ENCODE results near the gene ABLIM2. TPM values are rescaled to one million over a fixed set of nuclear protein-coding genes. Genes with fewer than 3 reads are reported as not detected.

ABLIM2 gene
- polyA plus RNA-seq, 3 donors = 3.2 to 12.3 (median 4.6) TPM

DNA sequence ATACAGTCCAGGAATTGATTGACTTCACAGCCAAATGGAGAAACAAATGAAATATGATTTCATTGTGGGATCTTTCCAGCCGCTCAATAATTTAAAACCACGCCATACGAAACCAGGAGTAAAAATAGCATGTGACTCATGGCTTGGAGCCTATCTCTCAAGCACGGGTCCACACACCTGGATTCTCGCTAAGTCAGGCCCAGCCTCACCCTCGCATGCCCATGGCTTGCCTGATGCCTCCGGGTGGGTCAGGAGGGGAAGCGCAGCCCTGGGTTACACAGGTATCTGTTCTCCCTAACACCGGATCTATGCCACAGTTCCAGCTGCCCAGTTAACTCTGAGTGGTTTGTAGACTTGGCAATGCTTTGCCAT, 5.6 kb upstream of the ABLIM2 start:
- no peak overlapping the region for H3K27ac ChIP-seq (ENCODE audit: low read depth, low read length)
- WGBS, 3 donors = 42 to 86% (median 82%) methylated on average over 9 of the region's 9 CpGs

DNA sequence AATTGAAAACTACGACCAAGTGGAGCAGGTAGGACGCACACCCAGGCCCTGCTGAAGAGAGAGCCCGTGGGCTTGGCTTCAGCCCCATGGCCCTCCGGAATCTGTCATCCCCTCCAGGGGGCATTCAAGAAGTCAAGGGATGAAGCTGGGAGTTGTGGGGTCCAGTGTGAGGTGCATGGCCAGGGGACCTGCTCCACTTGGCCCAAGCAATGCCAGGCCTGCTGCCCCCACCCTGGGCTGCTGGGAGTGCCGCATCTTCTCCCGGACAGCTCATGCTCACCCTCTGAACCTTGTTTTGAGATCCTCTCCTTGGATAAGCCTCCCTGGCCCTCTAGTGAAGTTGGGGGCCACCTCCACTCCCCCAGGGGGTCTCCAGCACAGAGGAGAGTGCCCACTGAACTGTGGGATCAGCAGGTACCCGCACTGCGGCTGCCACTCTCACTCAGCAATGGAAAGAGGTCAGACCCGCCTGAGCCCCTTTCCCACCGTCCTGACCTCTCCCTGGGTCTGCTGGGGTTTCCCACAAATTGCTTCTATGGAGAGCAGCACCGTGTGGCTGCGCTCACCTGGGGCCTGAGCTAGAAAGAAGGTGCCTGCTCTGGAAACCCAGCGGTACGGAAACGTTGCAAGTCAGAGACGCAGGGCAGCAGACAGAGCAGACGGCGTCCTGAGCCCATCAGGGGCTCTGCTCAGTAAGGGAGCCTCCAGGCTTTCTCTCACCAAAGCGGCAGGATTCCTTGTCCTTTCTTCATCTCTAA, 5.0 kb upstream of the ABLIM2 start:
- 73 to 88% (median 87%) methylated on average over 19 of the region's 19 CpGs for WGBS, 3 donors

DNA sequence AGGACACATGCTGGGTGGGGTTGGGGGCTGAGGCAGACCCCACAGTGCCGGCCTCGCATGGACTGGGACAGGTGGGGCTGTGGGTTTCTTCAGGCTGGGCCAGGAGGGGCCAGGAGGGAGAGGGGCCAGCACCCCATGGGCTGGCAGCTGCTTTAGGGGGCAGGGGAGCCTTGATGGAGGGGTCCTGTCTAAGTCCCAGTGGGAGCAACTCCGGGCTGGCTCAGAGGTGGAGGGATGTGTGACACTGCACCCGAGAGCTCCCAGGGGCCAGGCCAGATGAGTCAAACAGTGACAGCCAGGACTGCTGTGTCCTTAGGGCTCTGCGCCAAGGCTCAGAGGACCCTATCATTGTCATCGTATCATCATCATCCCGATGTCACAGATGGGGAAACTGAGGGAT, 4.4 kb upstream of the ABLIM2 start:
- WGBS, 3 donors = 83 to 87% (median 86%) methylated on average over 7 of the region's 7 CpGs
- H3K27ac ChIP-seq (ENCODE audit: low read depth, low read length) = no peak overlapping the region

More for the DNA sequence above, 5.0 kb upstream of the ABLIM2 start:
- no peak overlapping the region for H3K27ac ChIP-seq (ENCODE audit: low read depth, low read length)

DNA sequence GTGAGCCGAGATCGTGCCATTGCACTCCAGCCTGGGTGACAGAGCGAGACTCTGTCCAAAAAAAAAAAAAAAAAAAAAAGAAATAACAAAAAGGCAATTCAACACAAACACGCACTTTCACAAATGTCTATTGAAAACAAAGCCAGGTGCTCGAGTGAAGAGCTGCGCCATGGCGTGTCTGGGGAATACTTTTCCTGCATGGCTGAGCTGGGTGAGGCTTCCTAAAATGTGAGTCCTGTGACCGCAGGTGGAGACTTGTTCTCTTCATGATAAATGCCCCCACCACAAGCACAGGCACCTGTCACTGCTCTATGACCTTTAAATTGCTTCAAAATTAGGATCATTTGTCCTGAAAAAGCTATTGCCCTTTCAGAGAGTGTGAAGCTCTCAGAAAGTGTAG, 4.0 kb upstream of the ABLIM2 start:
- no peak overlapping the region for H3K27ac ChIP-seq (ENCODE audit: low read depth, low read length)
- WGBS, 3 donors = 85 to 94% (median 93%) methylated on average over 7 to 8 of the region's 8 CpGs

- no peak overlapping the region for H3K27ac ChIP-seq (ENCODE audit: low read depth, low read length)
- 41 to 63% (median 59%) methylated on average over 3 of the region's 3 CpGs for WGBS, 3 donors
Observed at GRCh38 chr4:8160572-8160971, 2.0 kb upstream of the ABLIM2 start.

DNA sequence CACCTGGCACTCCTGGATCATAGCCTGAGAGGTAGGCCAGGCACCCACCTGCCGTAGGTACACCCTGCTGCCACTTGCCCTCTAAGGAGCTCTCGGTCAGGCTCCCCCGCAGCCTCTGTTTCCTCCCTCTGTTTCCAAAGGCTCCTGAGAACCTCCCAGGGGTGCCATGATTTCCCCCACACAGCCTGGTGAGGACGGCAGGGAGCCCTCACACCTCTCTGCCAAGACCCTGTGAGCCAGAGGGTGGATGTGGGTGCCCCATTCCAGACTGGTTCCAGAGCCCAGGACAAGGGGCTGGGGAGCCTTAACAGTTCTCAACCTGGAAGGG, 1.6 kb upstream of the ABLIM2 start:
- WGBS, 3 donors = 52 to 94% (median 89%) methylated on average over 4 of the region's 4 CpGs

DNA sequence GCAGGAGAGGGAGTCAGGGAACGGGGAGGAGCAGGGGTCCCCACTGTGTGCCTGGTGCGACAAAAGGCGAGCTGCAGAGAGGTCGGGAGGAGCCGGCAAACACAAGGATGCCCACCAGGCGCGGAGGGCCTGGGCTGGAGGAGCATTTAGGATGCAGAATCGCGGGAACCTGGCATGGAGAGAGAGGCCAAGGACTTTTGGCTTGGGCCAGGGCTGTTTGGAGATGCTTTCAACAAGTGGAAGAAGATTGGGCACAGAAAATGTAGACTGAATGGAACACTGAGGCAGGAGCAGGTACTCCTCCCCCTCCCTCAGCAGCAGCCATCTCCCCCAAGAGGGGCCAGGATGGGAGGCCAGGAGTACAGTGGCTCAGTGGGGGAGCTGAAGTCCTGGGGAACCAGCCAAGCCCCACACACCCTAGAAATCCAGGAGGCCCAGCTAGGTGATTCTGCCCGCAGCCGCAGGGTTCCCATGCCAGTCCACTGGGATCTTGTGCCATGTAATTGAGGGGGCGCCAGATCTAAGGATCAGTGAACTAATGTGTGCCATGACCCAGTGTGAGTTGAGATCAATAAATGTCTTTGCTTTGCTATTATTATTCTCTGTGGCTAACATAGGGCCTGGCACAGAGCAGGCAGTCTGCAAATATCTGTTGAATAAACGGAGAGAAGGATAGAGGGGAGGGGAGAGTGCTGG, 1.1 kb upstream of the ABLIM2 start:
- 19 to 32% (median 31%) methylated on average over 13 of the region's 13 CpGs for WGBS, 3 donors

More for the DNA sequence above, 1.6 kb upstream of the ABLIM2 start:
- H3K27ac ChIP-seq (ENCODE audit: low read depth, low read length) = no peak overlapping the region

DNA sequence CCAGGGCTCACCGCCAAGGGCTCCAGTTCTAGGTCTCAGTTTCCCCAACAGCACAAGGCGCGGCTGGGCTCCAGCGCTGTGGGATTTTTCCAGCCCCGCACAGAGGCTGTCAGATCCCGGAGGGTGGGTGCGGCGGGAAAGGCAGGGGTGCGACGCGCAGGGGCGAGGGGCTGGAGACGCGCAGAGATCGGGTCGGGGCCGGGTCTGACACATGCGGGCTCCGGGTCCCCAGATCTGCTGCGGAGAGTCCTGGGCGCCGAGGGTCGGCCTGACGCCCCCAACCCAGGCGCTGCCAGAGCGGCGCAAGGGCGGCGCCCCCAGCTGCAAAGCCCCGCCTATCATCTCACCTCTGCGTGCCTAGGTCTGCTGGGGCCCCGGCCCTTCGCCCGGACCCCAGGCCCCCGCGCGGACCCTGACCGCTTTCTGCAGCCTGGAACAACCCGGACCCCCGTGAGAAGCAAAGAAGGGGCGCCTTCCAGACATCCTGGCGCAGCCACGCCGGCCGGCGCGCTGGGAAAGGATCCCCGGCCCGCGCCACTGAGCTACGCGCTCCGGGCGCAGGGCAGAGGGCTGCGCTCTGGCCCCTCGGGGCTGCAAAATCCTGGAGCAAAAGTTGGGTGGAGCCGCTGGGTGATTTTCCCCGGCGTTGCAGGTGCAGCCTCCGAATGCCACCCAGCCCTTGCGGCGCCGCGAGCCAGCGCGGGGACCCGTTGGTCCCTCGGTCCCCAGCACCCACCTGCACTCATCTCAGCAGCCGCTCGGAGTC, 486 bp downstream of the ABLIM2 start:
- H3K27ac ChIP-seq (ENCODE audit: low read depth, low read length) = no peak overlapping the region
- 2 to 4% (median 2%) methylated on average over 64 to 70 of the region's 70 CpGs for WGBS, 3 donors

More for the DNA sequence above, 1.1 kb upstream of the ABLIM2 start:
- no peak overlapping the region for H3K27ac ChIP-seq (ENCODE audit: low read depth, low read length)

DNA sequence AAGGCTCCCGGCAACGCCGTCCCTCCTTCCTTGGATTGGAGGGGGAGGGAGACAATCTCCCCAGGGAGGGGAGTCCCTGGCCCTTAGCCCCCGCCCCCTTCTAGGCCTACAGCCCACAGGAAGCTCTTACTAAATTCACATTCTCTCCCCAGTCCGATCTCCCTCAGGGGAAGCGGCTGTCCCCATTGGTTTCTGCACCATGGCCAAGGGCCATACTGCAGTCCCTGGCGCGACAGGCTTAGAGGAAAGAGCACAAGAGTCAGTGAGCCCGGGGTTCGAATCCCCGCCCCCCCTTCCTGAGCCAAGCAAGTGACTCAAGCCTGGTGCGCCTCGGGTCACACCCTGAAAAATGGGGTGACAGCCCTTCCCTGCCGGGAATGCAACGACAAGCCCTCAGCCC, 1.1 kb downstream of the ABLIM2 start:
- no peak overlapping the region for H3K27ac ChIP-seq (ENCODE audit: low read depth, low read length)
- WGBS, 3 donors = 10 to 45% (median 24%) methylated on average over 12 to 15 of the region's 15 CpGs

- 57 to 78% (median 70%) methylated on average over 8 of the region's 8 CpGs for WGBS, 3 donors
- H3K27ac ChIP-seq (ENCODE audit: low read depth, low read length) = no peak overlapping the region
Observed at GRCh38 chr4:8156617-8157016, 2.0 kb downstream of the ABLIM2 start.

- no peak overlapping the region for H3K27ac ChIP-seq (ENCODE audit: low read depth, low read length)
- WGBS, 3 donors = 93 to 96% (median 95%) methylated on average over 14 of the region's 14 CpGs
Observed at GRCh38 chr4:8155660-8156421, 2.8 kb downstream of the ABLIM2 start.

DNA sequence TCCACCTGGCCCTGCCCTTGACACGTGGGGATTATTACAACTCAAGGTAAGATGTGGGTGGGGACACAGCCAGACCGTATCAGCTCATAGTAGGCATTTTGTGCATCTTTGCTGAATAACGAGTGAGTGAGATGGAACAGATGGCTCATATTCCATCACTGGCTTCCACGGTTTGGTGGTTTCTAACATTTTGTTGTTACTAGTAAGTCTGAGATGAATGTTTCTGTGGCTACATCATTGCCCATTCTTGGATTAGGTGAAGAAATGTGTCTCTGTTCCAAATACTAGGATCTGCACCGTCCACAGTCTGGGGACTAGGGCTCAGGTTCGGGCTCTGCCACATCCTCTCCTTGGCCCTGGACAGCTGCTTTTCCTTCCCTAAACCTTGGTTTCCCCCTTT, 3.6 kb downstream of the ABLIM2 start:
- WGBS, 3 donors = 78 to 85% (median 83%) methylated on average over 6 of the region's 6 CpGs

DNA sequence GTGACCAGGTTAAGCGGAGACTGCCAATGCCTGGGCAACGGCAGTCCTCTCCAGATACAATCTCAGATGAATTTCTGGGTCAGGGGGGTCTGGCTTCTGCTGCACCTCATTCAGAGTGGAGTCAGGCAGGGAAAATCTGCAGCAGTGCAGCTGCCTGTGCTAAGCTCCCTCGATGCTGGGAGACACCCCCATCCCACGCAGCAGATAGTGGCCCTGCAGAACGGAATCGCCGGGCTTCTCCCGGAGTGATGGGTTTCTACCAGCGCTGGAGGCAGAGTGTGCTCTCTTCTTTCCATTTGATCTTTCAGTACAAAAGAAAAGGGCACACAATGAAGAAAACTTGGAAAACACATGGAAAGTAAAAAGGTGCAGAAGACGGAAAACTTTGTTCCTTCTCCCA, 5.2 kb downstream of the ABLIM2 start:
- WGBS, 3 donors = 83 to 87% (median 86%) methylated on average over 10 of the region's 10 CpGs
- no peak overlapping the region for H3K27ac ChIP-seq (ENCODE audit: low read depth, low read length)

More for the DNA sequence above, 3.6 kb downstream of the ABLIM2 start:
- no peak overlapping the region for H3K27ac ChIP-seq (ENCODE audit: low read depth, low read length)

GRCh38 chr4:8152865-8153257, 5.8 kb downstream of the ABLIM2 start:
- 53 to 71% (median 70%) methylated on average over 6 of the region's 6 CpGs for WGBS, 3 donors
- no peak overlapping the region for H3K27ac ChIP-seq (ENCODE audit: low read depth, low read length)

DNA sequence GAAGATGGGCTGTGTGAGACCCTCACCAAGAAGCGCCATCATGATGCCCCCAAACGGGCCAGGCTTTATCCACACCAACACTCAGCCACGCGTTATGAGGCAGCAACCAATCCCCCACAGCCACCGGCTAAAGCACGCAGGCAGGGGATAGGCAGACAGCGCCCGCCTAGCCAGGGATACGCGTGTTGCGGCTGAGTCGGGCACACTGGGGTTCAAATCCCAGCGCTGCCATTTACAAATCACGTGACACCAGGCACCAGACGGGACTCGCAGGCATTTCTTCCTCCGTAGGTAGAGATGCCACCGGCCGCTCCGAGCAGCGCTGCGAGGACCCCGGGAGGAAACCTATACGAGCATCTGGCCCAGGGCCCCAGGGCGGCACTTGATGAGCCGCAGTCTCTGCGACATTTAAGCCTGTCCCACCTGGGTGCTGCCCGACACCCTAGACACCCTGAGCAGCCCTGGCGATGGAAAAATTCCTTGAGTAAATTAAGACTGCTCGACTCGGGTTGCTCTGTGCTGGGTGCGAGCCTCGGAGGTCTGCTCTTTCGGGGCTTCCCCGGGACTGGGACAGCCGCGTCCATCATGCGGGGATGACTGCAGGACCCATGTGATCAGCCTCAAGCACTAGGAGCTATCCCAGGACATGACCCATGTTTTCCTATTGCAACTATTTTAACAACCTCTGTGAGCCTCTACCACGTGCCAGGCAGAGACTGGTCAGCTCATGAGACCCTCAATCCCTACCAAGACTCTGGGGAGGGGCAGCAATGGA, 6.3 kb downstream of the ABLIM2 start:
- WGBS, 3 donors = 91 to 93% (median 93%) methylated on average over 38 to 39 of the region's 39 CpGs
- H3K27ac ChIP-seq (ENCODE audit: low read depth, low read length) = no peak overlapping the region

DNA sequence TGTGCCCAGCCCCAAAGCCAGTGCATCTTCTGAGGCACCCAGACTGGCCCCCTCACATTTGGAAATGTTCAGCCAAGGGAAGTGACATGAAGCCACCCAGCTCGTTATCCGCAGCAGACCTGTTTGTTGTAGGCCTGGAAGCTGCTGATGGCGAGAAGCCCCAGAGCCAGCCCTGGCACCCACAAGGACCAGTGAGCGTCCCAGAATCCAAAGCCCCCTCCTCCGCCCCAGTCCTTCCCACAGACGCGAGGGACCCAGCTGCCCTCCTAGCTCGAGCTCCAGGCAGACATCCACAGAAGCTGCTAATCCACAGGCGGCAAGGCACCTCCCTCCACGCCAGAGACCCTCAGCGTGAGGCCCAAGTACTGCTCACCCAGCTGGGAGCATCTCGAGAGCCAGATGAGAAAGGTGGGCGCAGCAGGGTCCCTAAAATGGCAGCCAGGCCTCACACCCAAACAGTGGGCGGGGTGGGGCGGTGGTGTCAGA, 7.4 kb downstream of the ABLIM2 start:
- 88 to 95% (median 91%) methylated on average over 15 of the region's 15 CpGs for WGBS, 3 donors
- H3K27ac ChIP-seq (ENCODE audit: low read depth, low read length) = no peak overlapping the region

- WGBS, 3 donors = 80 to 84% (median 81%) methylated on average over 29 of the region's 29 CpGs
Observed at GRCh38 chr4:8150152-8151090, 8.2 kb downstream of the ABLIM2 start.

More at GRCh38 chr4:8150152-8151090, 8.2 kb downstream of the ABLIM2 start:
- H3K27ac ChIP-seq (ENCODE audit: low read depth, low read length) = no peak overlapping the region

All from adipose tissue (tissue), 3 donors.